ENCODE results near the gene SHISA3.

- TF ChIP-seq POLR2AphosphoS5 (IDR thresholded peaks at IDR 0.05) (no peak), CTCF (IDR thresholded peaks at IDR 0.05) (no peak), POLR2A (IDR thresholded peaks at IDR 0.05) (no peak)
Measured at GRCh38 chr4:42399393-42399792, 2.1 kb downstream of the SHISA3 start.

All from upper lobe of left lung (tissue), 4 donors.